NCI-H1092 treated with DMSO at 0.1 percent for 48 hours (cell line): Measurements from ENCODE around the gene SFSWAP.
"Not testable (repeated sequence)": the region's sequence is repeated elsewhere in the genome, so short reads cannot be mapped to it uniquely, and the experiment has no call there.

ENCODE experiments used
- DNase-seq: peaks from one replicate; lab custom pipeline; 2025; lab: John Stamatoyannopoulos, UW

SFSWAP gene

DNA sequence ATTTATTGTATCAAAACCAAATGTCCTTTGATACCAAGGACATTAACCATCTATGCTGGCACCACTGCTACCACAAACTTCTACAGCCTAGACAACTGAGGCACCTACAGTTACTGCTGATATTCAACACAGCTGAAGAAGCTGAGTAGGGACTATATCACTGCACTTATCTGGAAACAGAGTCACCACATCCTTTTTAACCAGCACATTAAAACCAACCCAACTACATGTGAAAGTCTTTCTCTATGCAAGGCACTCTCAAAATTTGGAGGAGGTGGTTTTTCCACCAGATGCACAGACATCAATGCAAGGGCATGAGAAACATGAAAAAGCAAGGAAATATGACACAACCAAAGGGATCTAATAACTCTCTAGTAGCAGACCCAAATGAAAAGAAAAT is 7.7 kb upstream of the SFSWAP start:
- no peak for DNase-seq

DNA sequence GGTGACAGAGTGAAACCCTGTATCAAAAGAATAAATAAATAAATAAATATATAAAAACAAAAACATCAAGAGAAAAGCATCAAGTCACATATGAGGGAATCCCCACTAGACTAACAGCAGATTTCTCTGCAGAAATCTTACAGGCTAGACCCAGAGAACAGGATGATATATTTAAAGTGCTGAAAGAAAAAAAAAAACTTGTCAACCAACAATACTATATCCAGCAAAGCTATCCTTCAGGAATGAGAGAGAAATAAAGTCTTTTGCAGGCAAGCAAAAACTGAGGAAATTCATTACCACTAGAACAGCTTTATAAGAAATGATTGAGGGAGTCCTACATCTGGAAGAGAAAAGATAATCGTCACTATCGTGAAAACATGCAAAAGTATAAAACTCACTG is 6.4 kb upstream of the SFSWAP start:
- no peak for DNase-seq

DNA sequence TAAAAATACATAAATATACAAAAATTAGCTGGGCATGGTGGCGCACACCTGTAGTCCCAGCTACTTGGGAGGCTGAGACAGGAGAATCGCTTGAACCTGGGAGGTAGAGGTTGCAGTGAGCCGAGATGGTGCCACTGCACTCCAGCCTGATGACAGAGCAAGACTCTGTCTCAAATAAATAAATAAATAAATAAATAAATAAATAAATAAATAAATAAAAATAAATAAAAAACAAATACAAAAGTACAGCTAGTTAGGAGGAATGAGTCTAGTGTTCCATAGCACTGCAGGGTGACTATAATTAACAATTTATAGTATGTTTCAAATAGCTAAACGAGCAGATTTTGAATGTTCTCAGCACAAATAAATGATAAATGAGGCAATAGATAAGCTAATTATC is 4.2 kb upstream of the SFSWAP start:
- not testable (repeated sequence) for DNase-seq

DNA sequence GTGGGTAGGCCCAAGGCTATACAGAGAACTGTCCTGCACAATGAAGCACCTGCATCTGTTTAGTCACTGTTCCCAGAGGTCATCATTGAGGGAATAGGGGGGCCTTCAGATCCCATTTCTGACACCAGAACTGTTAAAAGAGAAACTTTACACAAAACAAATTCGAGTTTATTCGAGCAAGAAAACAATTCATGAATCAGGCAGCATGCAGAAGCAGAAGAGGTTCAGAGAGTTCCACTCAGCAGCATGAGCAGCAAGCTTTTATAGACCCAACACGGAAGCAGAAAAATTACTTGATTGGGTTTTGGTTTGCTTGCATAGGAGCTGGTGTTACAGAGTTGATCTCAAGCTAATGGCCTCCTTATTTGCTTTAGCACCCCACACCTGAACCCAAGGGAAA is 1.7 kb upstream of the SFSWAP start:
- no peak for DNase-seq

DNA sequence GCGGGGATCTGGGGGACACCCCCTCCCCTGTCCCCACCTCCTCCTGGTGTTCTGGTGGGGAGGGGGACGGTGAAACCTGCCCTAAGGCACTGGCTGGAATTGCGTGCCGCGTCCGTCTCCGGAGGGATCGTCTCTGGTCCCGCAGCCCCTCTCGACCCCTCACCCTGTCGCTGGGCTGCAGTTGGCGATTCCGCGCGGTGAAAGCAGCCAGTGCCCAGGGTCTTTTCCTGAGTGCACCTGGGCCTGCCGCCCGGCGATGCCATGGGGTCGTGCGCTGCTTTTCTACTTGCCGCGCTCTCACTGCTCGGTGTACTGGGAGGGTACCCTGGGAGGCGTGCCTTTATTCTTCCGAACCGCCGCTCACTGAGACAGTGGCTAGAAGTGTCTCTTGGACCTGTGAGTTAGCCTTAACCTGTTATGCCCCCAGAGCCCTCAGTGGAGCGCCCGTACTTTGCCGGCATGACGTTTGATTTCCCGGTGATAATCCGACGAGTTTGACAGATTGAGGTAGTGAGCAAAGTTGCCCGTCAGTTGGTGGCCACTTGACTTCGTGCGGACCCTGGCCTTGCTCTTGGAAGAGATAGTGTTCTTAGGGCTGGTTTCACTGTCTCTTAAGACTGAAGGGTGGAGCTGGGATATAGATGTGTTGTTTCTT is 788 bp downstream of the SFSWAP start:
- no peak for DNase-seq

DNA sequence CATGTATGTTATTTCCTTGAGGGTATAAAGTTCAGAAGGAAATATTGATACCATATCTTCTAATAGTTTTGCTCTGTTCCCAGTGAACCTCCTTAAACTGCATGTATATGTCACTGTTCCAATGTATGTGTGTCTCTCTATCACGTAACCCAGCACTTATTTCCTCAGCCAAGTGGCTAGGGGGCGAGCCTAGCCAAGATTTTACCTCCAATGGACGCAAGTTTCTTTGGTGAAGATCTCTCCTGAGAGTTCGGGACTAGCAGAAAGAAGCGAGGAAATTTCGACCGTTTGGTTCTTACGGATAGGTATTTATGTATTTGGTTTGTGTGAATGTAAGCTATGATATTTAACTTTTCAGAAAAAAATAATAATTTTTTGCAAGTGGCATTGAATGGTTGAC is 2.5 kb downstream of the SFSWAP start:
- DNase-seq, result no peak

DNA sequence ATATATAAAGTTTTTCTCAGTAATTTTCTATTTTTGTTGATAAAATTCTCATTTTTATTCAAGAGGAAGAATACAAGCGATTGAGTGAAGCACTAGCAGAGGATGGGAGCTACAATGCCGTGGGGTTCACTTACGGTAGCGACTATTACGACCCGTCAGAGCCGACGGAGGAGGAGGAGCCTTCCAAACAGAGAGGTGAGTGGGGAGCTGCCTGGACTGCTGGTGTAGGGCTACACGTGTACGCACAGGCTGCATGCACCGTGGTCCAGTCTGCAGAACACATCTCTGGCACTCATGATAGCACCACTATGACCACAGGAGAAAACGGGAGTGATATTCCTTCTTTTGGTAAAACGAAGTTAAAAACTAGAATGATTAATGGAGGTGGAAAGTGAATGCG is 3.9 kb downstream of the SFSWAP start:
- DNase-seq, result no peak

DNA sequence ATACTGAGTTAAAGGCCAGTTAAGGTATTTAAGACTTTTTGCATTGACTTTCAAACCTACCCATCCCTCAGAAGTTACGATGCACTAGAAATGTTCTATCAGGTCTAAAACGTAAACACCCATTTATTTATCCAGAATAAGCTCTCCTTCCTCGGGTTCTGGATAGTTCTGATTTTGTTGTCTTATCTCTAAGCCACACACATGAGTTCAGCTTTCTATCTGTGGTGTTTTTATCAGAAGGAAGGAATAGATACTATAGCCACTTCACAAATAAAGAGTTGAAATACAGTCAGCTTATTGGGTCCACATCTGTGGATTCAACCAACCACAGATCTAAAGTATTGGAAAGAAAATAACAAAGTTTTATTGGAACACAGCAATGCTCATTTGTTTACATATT is 5.4 kb downstream of the SFSWAP start:
- DNase-seq, result no peak

DNA sequence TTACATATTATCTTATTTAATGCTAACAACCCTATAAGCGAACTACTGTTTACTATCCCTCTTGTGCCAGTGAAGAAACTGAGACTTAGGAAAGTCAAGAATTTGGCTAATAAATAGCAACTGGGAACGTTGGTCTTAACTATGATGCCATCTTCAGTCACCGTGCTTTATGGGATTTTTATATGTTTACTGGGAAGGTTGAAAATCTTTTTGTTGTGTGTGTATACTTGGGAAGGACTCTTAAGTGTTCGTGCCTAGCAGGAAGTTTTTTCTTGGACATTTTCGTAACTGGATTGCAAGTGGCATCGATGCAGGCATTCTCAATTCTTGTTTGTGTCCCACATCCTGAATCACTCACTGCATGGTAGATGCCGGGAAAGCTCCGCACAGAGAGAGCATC is 9.4 kb downstream of the SFSWAP start:
- DNase-seq, result no peak

DNA sequence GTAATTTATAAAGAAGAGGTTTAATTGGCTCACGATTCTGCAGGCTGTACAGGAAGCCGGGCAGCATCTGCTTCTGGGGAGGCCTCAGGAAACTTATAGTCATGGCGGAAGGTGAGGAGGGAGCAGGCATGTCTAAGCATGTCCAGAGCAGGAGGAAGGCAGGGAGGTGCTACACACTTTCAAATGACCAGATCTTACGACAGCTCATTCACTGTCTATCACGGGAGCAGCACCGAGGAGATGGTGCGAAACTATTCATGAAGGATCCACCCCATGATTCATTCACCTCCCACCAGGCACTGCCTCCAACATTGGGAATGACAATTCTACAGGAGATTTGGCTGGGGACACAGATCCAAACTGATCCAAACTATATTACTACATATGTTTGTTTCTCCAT is 10.0 kb downstream of the SFSWAP start:
- no peak for DNase-seq

DNA sequence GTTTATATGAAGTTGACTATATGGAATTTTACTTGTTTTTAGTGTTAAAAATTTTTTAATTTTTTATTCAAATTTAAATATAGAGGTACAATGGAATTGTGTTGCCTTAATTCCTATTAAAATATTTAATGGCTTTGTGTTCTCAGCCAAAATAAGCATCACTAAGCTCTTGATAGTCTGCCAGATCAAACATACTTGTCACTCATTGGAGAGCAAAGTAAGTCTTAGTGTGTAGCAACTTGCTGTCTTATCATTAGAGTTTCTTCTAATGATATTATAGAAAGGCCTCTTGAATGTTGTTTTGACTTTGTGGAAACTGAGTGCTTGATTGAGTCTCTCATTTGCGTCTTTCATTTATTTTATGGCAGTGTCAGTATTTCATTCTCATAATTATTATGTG is 10.7 kb downstream of the SFSWAP start:
- no peak for DNase-seq

DNA sequence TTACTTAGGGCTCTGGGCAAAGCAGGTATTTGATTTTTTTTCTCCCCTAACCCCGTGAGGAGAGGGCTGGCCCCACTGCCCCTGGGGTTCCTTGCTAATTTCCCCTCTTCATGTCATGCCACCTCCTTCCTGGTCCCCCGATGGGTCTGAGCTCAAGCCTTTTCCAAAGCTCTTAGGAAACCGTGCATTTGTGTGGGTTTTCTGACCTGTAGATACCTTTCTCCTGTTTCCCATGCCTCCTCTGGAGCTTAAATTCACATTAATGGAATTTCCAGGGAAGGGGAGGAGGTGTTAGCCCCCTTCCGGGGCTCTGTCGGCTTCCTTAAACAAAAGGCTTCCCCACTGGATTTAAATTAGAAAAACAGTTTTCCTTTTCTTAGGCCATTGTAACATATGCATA is 12.6 kb downstream of the SFSWAP start:
- no peak for DNase-seq

DNA sequence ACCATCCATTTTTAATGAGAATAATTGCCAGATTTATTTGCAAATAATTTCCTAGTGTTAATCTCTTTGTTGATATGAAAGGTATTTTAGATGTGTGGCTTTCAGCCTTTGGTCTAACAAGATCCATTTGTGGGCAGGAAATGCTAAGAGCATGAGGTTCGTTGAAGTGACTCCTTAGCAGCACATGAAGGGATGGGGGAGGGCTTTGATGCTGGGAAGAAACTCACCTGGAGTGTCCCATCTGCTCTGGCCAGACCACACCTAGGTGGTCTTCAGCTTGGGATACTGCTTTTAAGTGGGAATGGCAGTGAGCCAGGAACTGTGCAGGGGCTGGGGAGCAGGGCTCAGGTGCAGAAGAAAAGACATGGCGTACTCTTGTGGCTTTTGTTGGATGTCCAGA is 13.6 kb downstream of the SFSWAP start:
- no peak for DNase-seq

DNA sequence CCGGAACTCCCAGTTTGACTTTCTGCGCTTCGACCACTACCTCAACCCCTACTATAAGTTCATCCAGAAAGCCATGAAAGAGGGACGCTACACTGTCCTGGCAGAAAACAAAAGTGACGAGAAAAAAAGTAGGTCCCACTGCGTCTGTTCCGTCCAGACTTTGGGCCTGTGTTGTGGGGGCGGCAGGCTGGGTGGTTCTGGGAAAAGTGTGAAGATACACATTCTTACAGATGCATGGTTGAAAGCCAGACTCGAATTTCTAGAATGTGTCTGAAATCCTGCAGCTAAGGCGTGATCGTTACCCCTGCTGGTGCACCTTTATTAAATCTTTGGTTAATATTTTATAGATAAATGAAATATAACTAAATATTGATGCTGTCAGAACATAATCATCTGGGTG is 14.6 kb downstream of the SFSWAP start:
- no peak for DNase-seq

DNA sequence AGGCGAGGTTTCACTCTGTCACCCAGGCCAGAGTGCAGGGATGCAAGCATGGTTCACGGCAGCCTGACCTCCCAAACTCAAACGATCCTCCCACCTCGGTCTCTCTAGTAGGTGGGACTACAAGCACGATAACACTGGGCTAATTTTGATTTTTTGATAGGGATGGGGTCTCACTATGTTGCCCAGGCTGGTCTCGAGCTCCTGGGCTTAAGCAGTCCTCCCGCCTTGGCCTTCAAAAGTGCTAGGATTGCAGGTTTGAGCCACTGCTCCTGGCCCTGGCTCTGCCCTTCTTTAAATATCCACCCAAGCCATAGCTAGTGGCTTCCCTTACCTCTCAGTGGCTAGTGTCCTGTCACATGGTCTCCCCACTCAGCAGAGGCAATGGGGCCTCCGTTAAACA is 17.8 kb downstream of the SFSWAP start:
- no peak for DNase-seq

DNA sequence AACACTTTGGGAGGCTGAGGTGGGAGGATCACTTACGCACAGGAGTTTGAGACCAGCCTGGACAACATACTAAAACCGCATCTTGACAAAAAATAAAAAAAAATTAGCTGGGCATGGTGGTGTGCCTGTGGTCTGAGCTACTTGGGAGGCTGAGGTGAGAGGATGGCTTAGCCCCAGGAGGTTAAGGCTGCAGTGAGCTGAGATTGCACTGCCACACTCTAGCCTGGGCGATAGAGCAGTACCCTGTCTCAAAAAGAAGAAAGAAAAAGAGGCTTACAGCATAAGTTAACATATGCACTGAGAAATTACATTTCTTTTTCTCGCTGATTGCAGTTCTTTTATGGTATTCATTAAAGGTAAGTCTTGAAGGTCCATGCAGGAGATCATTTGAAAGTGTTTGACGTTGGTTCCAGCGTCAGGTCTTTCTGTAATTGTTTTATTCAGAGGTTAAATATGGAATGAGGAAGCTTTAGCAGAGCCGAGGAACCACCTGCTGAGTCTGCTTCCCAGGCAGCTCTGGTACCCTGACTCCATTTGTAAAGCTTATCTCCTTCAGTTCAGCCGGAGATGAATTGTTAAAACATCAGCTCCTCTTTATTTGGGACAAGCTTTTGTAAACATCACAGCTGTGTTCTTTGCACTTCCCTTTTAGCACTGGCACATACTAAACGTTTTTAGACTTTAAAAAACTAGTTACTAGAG is 18.5 kb downstream of the SFSWAP start:
- DNase-seq, result no peak

DNA sequence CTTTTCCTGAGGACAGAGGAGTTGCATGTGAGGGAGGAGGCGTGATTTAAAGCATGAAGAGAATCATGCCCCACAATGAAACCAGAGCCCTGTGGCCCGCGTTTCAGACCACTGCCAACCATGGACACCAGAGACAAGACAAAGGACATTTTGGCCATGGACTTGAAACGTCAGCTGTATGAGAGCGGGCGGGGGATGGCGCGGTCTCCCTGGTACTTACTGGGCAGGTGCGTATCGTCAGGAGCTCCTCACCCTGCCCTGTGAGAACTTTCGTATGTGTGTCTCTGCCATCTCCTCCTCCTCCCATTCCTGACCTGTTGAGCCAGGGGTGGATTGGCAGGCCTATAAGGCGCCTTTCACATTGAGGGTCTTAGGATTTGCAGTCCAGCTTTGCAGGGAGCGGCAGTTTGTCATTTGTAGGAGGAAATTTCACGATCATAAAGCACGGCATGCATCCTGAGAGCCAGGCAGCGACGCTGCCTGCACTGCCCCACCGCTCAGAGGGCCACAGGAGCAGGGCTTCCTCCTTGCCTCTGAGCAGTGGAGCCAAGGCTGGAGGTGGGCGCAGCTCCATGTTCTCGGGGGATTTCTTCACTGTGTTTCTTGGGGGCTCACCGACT is 22.2 kb downstream of the SFSWAP start:
- DNase-seq, result no peak

DNA sequence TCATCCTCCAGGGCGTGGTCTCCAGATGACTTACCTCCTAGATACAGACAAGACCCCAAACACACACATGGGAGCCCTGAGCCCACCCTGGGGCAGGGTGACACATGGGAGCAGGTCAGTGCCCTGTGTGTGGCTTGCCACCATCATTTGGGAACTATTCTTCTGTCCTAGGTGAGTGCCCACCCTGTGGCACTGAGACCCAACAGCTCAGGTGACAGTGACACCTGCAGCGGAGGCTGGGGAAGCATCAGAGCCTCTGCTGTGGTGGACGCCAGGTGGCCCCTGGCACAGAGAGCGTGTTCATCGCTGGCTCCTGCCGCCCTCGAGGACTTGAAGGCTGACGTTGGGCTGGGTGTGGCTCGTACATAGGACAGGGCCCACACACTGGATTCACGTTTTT is 23.0 kb downstream of the SFSWAP start:
- no peak for DNase-seq

DNA sequence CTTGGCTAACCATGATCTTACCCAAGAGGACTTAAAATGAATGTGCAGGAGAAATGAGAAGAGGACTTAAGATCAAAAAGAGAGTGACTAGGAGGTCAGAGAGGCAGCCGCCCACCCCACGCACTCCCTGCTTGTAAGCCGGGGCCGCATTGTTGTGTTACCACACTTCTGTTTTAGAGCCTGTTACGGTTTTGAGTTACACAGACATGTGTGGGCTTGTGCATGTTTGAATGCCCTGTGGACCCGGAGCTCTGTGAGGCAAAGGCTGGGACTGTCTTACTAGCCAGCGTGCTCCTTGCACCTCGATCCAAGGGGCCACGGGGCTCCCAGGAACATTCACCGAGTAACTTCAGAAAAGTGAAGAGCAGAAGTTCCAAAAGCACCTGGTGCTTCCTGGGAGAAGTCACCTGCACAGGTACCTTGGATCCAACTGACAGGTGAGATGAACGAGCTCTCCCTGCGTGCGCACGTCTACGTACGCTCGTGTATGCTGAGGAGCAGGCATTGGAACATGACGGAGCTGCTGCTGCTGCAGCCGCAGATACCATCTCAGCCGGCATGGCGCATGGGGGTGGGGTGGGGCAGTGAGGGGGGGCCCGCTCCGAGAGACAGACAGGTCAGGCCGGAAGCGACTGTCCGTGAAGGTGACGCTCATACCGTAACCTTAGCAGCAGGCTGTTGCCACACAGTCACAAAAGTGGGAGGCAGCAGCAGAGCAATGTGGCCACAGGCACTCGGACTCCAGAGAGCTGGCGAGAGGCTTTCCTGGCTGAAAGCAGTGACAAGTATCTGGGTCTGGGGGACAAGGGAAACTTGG is 23.7 kb downstream of the SFSWAP start:
- no peak for DNase-seq

DNA sequence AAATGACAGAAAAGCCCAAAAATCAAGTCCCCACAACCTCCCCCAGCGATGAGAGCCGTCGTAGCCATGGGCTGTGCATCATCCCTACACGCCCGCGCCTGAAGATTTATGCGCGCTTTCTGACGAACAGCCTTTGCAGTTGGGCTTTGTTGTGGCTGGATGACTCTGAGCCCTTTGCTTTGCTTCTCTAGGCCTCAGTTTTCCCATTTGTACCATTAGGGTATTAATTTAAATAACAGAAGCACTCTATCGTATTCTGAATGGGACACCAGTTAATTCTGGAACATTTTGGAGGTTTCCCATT is 24.2 kb downstream of the SFSWAP start:
- no peak for DNase-seq

DNA sequence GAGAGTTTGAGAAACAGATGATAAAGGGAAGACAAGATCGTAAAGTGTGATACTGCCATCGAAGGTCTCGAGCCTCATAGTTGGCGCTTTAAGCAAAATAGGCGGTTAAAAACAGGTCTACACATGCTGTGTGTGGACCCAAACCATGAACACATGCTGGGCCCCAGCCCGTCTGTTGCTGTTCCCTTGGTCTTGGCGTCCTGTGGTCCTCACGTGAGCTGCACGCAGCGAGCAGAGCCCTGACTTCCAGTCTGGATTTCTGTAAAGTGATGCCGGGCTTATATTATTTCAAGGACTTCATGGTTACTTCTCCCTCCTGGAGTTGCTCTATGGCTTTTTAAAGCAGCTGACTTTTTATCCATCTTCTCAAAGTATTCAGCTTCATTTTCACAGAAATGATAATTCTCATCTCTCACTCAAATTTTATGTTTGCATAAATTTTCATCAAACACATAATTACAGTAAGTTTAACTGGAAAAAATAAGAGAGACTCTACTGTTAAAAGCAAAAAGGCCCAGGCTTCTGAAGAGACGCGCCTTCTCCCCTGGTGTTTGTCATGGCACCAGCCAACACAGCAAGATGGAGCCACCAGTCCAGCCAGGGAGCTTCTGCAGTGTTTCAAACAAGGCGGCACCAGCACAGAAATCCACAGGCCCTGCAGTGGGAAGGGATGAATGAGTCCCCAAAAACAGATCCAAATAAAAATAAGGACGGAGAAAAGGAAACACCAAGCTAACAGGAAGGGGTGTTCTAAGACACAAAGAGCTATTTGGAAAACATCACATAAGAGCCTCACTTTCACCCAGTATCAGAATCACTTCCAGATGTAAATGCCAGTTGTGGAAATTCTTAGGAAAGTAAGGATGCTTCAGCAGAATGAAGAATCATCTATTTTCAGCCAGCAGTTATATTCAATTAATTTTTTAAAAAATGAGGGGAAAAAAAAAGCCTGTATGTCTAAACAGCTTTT is 24.9 kb downstream of the SFSWAP start:
- DNase-seq, result no peak
